OCI-LY7 (cell line): ENCODE results near the gene SRRM4. TPM values are rescaled to one million over a fixed set of nuclear protein-coding genes. Genes with fewer than 3 reads are reported as not detected.

Source experiments
- BruUV-seq: library from RNA; stranded (reverse); fragments of 400-500 nt; replicated peaks from 2 replicates; lab custom pipeline; 2021; lab: Mats Ljungman, UMichigan
- CTCF ChIA-PET: fragments of 300-600 bp; sonication (Branson Sonifier 250); formaldehyde crosslinking; loops from one replicate; lab custom pipeline; 2022; ENCODE audit warnings: antibody characterized with exemption; ENCODE audit not compliant: unreplicated experiment; lab: Charles Lee
- POLR2A ChIA-PET: fragments of 300-600 bp; sonication (Branson Sonifier 250); formaldehyde crosslinking; loops from one replicate; lab custom pipeline; 2022; ENCODE audit warnings: antibody characterized with exemption; lab: Charles Lee
- DNase-seq: peaks from one replicate; pipeline ENCODE4 v3.0.0-alpha.2; 2015; ENCODE audit warnings: low spot score
- H2AFZ ChIP-seq: fragments of 200-600 bp; sonication (generic), shearing (Covaris generic); 2 replicates; pipeline ENCODE4 v1.6.1; 2014; ENCODE audit warnings: mild to moderate bottlenecking, antibody characterized with exemption, low read length, moderate library complexity
- H3K27ac ChIP-seq: fragments of 200-600 bp; sonication (generic); 2 replicates; pipeline ENCODE4 v1.5.1; 2014; ENCODE audit warnings: mixed run types, low read depth, mild to moderate bottlenecking, moderate library complexity, low read length, inconsistent platforms; ENCODE audit not compliant: poor library complexity, severe bottlenecking
- H3K36me3 ChIP-seq: fragments of 200-600 bp; sonication (generic); 2 replicates; pipeline ENCODE4 v1.6.1; 2014; ENCODE audit warnings: mild to moderate bottlenecking, antibody characterized with exemption, low read length, moderate library complexity, mixed read lengths; ENCODE audit not compliant: insufficient read depth
- H3K4me1 ChIP-seq: fragments of 200-600 bp; sonication (generic); 2 replicates; pipeline ENCODE4 v1.5.1; 2014; ENCODE audit warnings: mild to moderate bottlenecking, low read length; ENCODE audit not compliant: insufficient read depth, poor library complexity, severe bottlenecking
- H3K4me2 ChIP-seq: fragments of 200-600 bp; sonication (generic); 2 replicates; pipeline ENCODE4 v1.6.1; 2014; ENCODE audit warnings: mild to moderate bottlenecking, low read length
- H3K4me3 ChIP-seq: fragments of 200-600 bp; sonication (generic); 2 replicates; pipeline ENCODE4 v1.5.1; 2014; ENCODE audit warnings: mild to moderate bottlenecking, low read depth, low read length; ENCODE audit not compliant: poor library complexity, severe bottlenecking
- H3K79me2 ChIP-seq: fragments of 200-600 bp; sonication (generic); 2 replicates; pipeline ENCODE4 v1.6.1; 2016; ENCODE audit warnings: low read depth, mild to moderate bottlenecking, low read length, moderate library complexity, mixed read lengths; ENCODE audit not compliant: insufficient read depth
- H3K9me2 ChIP-seq: fragments of 200-600 bp; sonication (generic); 2 replicates; pipeline ENCODE4 v1.6.1; 2016; ENCODE audit warnings: mild to moderate bottlenecking, low read length, mixed read lengths; ENCODE audit not compliant: insufficient read depth
- H3K9me3 ChIP-seq: fragments of 200-600 bp; sonication (generic); 2 replicates; pipeline ENCODE4 v1.6.1; 2014; ENCODE audit warnings: mild to moderate bottlenecking, mixed run types, low read length, mixed read lengths
- H4K20me1 ChIP-seq: fragments of 200-600 bp; sonication (generic); 2 replicates; pipeline ENCODE4 v1.6.1; 2014; ENCODE audit warnings: mild to moderate bottlenecking, antibody characterized with exemption, low read length, moderate library complexity, mixed read lengths; ENCODE audit not compliant: insufficient read depth
- CTCF ChIP-seq: fragments of 200-600 bp; sonication (generic); conservative IDR thresholded peaks from 2 replicates; pipeline ENCODE4 v1.5.1; 2014; ENCODE audit warnings: mild to moderate bottlenecking, antibody characterized with exemption, low read length, moderate library complexity, mixed read lengths
- EZH2phosphoT487 ChIP-seq: fragments of 200-600 bp; sonication (generic); IDR thresholded peaks from 2 replicates; pipeline ENCODE4 v1.6.1; 2018; ENCODE audit warnings: low read depth, borderline replicate concordance, mild to moderate bottlenecking, mixed run types, antibody characterized with exemption, low read length, moderate library complexity, mixed read lengths
- intact Hi-C: fragments of 100-400 bp; cut with micrococcal nuclease; formaldehyde crosslinking; loops from one replicate; pipeline ENCODE4 v1.10.0; 2022; ENCODE audit not compliant: unreplicated experiment
- total RNA-seq, 2 experiments: library from RNA; depleted of rRNA in 1 of 2; stranded (reverse); fragments of >200 nt in 1 of 2; shearing (Covaris generic) in 1 of 2; gene quantifications; 2 replicates each; pipeline ENCODE4 v1.2.3, GENCODE V29; 2014 to 2022

The SRRM4 gene
- total RNA-seq, 2 experiments from 2014 or later, result not detected

- H3K36me3 ChIP-seq, result no peaks in the 10 kb centered on the region
- intact Hi-C loops, result no loop called here
- no peaks in the 10 kb centered on the region for H3K4me1 ChIP-seq
- no peak overlapping the region for H3K4me2 ChIP-seq
- POLR2A ChIA-PET, result no interaction called here
- no peaks in the 10 kb centered on the region for H3K79me2 ChIP-seq
- no peak overlapping the region for H2AFZ ChIP-seq
- no TSS peak for BruUV-seq
- TF ChIP-seq CTCF, result no peak
- TF ChIP-seq EZH2phosphoT487, result no peak
- no peaks in the 10 kb centered on the region for H4K20me1 ChIP-seq
- H3K4me3 ChIP-seq, result no peak overlapping the region
- CTCF ChIA-PET, result no interaction called here
- no peak overlapping the region for H3K27ac ChIP-seq
- no peak for DNase-seq
- H3K9me2 ChIP-seq, result no peaks in the 10 kb centered on the region
- no peaks in the 10 kb centered on the region for H3K9me3 ChIP-seq
Measured at GRCh38 chr12:119088685-119089379, 107.5 kb downstream of the SRRM4 start.

GRCh38 chr12:119089380-119090013 is 108.2 kb downstream of the SRRM4 start:
- no peak overlapping the region for H2AFZ ChIP-seq
- CTCF ChIA-PET, result no interaction called here
- no peaks in the 10 kb centered on the region for H3K9me3 ChIP-seq
- no peak overlapping the region for H3K4me3 ChIP-seq
- no peak for TF ChIP-seq CTCF
- no peak for TF ChIP-seq EZH2phosphoT487
- BruUV-seq, result no TSS peak
- intact Hi-C loops, result no loop called here
- no peaks in the 10 kb centered on the region for H3K79me2 ChIP-seq
- no peaks in the 10 kb centered on the region for H3K9me2 ChIP-seq
- H4K20me1 ChIP-seq, result no peaks in the 10 kb centered on the region
- no peak overlapping the region for H3K4me2 ChIP-seq
- no peak for DNase-seq
- H3K4me1 ChIP-seq, result no peaks in the 10 kb centered on the region
- no peaks in the 10 kb centered on the region for H3K36me3 ChIP-seq
- POLR2A ChIA-PET, result no interaction called here
- no peak overlapping the region for H3K27ac ChIP-seq

GRCh38 chr12:119090276-119090675 is 108.9 kb downstream of the SRRM4 start:
- H3K9me2 ChIP-seq, result no peaks in the 10 kb centered on the region
- no peaks in the 10 kb centered on the region for H3K4me1 ChIP-seq
- H4K20me1 ChIP-seq, result no peaks in the 10 kb centered on the region
- H3K4me2 ChIP-seq, result no peak overlapping the region
- H3K36me3 ChIP-seq, result no peaks in the 10 kb centered on the region
- TF ChIP-seq EZH2phosphoT487 (no peak), CTCF (no peak)
- no peak for DNase-seq
- H2AFZ ChIP-seq, result no peak overlapping the region
- H3K79me2 ChIP-seq, result no peaks in the 10 kb centered on the region
- intact Hi-C loops, result no loop called here
- BruUV-seq, result no TSS peak
- ChIA-PET CTCF (no interaction called here), POLR2A (interaction anchor here (0.7 kb wide), 1 partner anchor 385 kb away, joined by 3 read pairs; no protein-coding TSS in a partner anchor)
- no peak overlapping the region for H3K4me3 ChIP-seq
- no peak overlapping the region for H3K27ac ChIP-seq
- no peaks in the 10 kb centered on the region for H3K9me3 ChIP-seq
